K562 (cell line): ENCODE data around the gene OSBPL3. TPM values are rescaled to one million over a fixed set of nuclear protein-coding genes. Genes with fewer than 3 reads are reported as not detected.
A peak's percentile ranks its signal among the peaks of the same experiment; 100 is the strongest.

Source experiments
- ATAC-seq: fragments of 200-7000 bp; cut with Tn5 transposase; 3 replicates; pipeline ENCODE4 v1.9.1; 2020; ENCODE audit warnings: moderate library complexity
- BruUV-seq: library from RNA; stranded (reverse); fragments of 400-500 nt; replicated peaks from 2 replicates; lab custom pipeline; 2021; lab: Mats Ljungman, UMichigan
- CTCF ChIA-PET: fragments of 300-600 bp; formaldehyde crosslinking; extraction: SDS; loops from one replicate; lab custom pipeline; 2021; ENCODE audit warnings: low intra/inter-chr PET ratio; lab: Yijun Ruan, JAX
- POLR2A ChIA-PET: fragments of 300-600, 350-650 bp; sonication (Branson Sonifier 250); formaldehyde crosslinking; extraction: SDS; loops from one replicate; lab custom pipeline; 2021; ENCODE audit warnings: antibody characterized with exemption, inconsistent platforms; lab: Yijun Ruan, JAX
- DNase-seq, 4 experiments: peaks; one replicate each; pipeline versions ENCODE4 v3.0.0 to v3.0.0-alpha.2; 2011 to 2018; ENCODE audit warnings: low spot score in 3 of 4, mixed read lengths in 3 of 4; ENCODE audit errors: extremely low read depth in 1 of 4
- FAIRE-seq: peaks from 2 replicates; lab custom pipeline; 2011; peaks lifted over from hg19 to GRCh38; lab: Jason Lieb, UNC
- H2AFZ ChIP-seq: 2 replicates; pipeline ENCODE4 v1.6.0; 2011; ENCODE audit warnings: low read depth, low read length, control low read depth, inconsistent platforms
- H3K27ac ChIP-seq: fragments of 200-600 bp; 3 replicates; pipeline ENCODE4 v1.8.0; 2011; ENCODE audit warnings: low read depth, mild to moderate bottlenecking, control low read depth, inconsistent platforms, low read length, moderate library complexity, mixed read lengths; ENCODE audit errors: extremely low read depth
- H3K27me3 ChIP-seq, 2 experiments: fragments of 300-600 bp in 1 of 2; 2 replicates in 1 of 2; 3 replicates in 1 of 2; pipeline versions ENCODE4 v1.6.0 to v1.8.0; 2011; ENCODE audit warnings: inconsistent platforms in 2 of 2, low read length in 2 of 2, mild to moderate bottlenecking in 1 of 2, mixed read lengths in 1 of 2, moderate library complexity in 1 of 2; ENCODE audit not compliant: control insufficient read depth in 2 of 2, insufficient read depth in 2 of 2
- H3K36me3 ChIP-seq: fragments of 300-600 bp; 3 replicates; pipeline ENCODE4 v1.8.0; 2011; ENCODE audit warnings: mild to moderate bottlenecking, low read length, inconsistent platforms; ENCODE audit not compliant: control insufficient read depth, insufficient read depth
- H3K4me1 ChIP-seq, 2 experiments: fragments of 200-600 bp in 1 of 2; replicated peaks in 1 of 2; 2 replicates in 1 of 2; 3 replicates in 1 of 2; pipeline versions ENCODE4 v1.5.1 to v1.8.0; 2011; ENCODE audit warnings: inconsistent platforms in 2 of 2, low read length in 2 of 2, mild to moderate bottlenecking in 1 of 2, mixed read lengths in 1 of 2, moderate library complexity in 1 of 2; ENCODE audit not compliant: control insufficient read depth in 2 of 2, insufficient read depth in 2 of 2
- H3K4me2 ChIP-seq: 2 replicates; pipeline ENCODE4 v1.6.1; 2011; ENCODE audit warnings: low read length, control low read depth, inconsistent platforms, mixed read lengths; ENCODE audit not compliant: insufficient read depth
- H3K4me3 ChIP-seq: fragments of 200-600 bp; sonication (generic), shearing (Covaris generic); 2 replicates; pipeline ENCODE4 v1.5.1; 2016; ENCODE audit warnings: control low read depth, inconsistent platforms
- H3K79me2 ChIP-seq: fragments of 200-600 bp; 3 replicates; pipeline ENCODE4 v1.8.0; 2011; ENCODE audit warnings: low read length, inconsistent platforms; ENCODE audit not compliant: control insufficient read depth, insufficient read depth
- H3K9ac ChIP-seq, 2 experiments: 2 replicates each; pipeline versions ENCODE4 v1.6.0 to v1.6.1; 2011; ENCODE audit warnings: low read depth in 2 of 2, low read length in 2 of 2, control low read depth in 1 of 2, inconsistent platforms in 1 of 2, mild to moderate bottlenecking in 1 of 2, mixed read lengths in 1 of 2; ENCODE audit not compliant: insufficient read depth in 1 of 2
- H3K9me1 ChIP-seq: one replicate; pipeline ENCODE4 v1.6.0; 2011; ENCODE audit warnings: inconsistent platforms, mild to moderate bottlenecking, low read length, moderate library complexity; ENCODE audit not compliant: control insufficient read depth, insufficient read depth
- H3K9me3 ChIP-seq: replicated peaks from 2 replicates; pipeline ENCODE4 v1.5.1; 2011; ENCODE audit warnings: low read depth, low read length, inconsistent platforms; ENCODE audit not compliant: control insufficient read depth, insufficient read depth
- H4K20me1 ChIP-seq: replicated peaks from 2 replicates; pipeline ENCODE4 v1.6.1; 2011; ENCODE audit warnings: low read length, inconsistent platforms, mixed read lengths; ENCODE audit not compliant: control insufficient read depth, insufficient read depth
- CCNT2 ChIP-seq: IDR thresholded peaks from 2 replicates; pipeline ENCODE4 v1.6.1; 2011; ENCODE audit warnings: borderline replicate concordance, low read depth, mild to moderate bottlenecking, moderate library complexity, mixed read lengths, low read length; ENCODE audit not compliant: insufficient read length; ENCODE audit errors: extremely low read depth
- CREM ChIP-seq: IDR thresholded peaks from 2 replicates; pipeline ENCODE4 v1.6.1; 2014; ENCODE audit warnings: antibody characterized with exemption, low read depth
- FOXA3 ChIP-seq, 2 experiments: fragments of 450-650 bp in 1 of 2; sonication (generic) in 1 of 2; formaldehyde crosslinking; IDR thresholded peaks in 1 of 2; conservative IDR thresholded peaks in 1 of 2; 2 replicates each; pipeline versions ENCODE4 v1.4.0 to v1.8.0; 2020 to 2022; ENCODE audit warnings: mild to moderate bottlenecking in 2 of 2, missing genetic modification reagents in 1 of 2
- GTF2A2 ChIP-seq: IDR thresholded peaks from 2 replicates; pipeline ENCODE4 v1.6.1; 2016; ENCODE audit warnings: mild to moderate bottlenecking, missing genetic modification characterization, missing compliant biosample characterization
- HCFC1 ChIP-seq: IDR thresholded peaks from 2 replicates; pipeline ENCODE4 v1.6.1; 2012; ENCODE audit warnings: low read depth, low read length, improper control_type of control experiment
- HMGN3 ChIP-seq: IDR thresholded peaks from 2 replicates; pipeline ENCODE4 v1.6.1; 2011; ENCODE audit warnings: borderline replicate concordance, low read depth, mild to moderate bottlenecking, mixed read lengths, low read length; ENCODE audit not compliant: insufficient read length; ENCODE audit errors: extremely low read depth
- HNRNPLL ChIP-seq: fragments of 200-400 bp; formaldehyde crosslinking; IDR thresholded peaks from 2 replicates; pipeline ENCODE4 v1.6.1; 2017; ENCODE audit warnings: low read length, low read depth, mild to moderate bottlenecking; ENCODE audit not compliant: poor library complexity, severe bottlenecking
- LARP7 ChIP-seq: fragments of 450-650 bp; IDR thresholded peaks from 2 replicates; pipeline ENCODE4 v1.6.1; 2016
- MEF2D ChIP-seq: conservative IDR thresholded peaks from 2 replicates; pipeline ENCODE4 v1.6.1; 2016; ENCODE audit warnings: low read depth, missing genetic modification characterization, missing compliant biosample characterization
- MYBL2 ChIP-seq, 2 experiments: fragments of 450-650 bp in 1 of 2; sonication (generic) in 1 of 2; formaldehyde crosslinking in 1 of 2; IDR thresholded peaks; 2 replicates each; pipeline versions ENCODE4 v1.6.1 to v1.8.1; 2017 to 2022; ENCODE audit warnings: borderline replicate concordance in 1 of 2, inconsistent platforms in 1 of 2, low read depth in 1 of 2, mild to moderate bottlenecking in 1 of 2, missing genetic modification reagents in 1 of 2, moderate library complexity in 1 of 2
- SMARCC2 ChIP-seq: fragments of 450-650 bp; IDR thresholded peaks from 2 replicates; pipeline ENCODE4 v1.6.1; 2017; ENCODE audit warnings: antibody characterized with exemption, moderate library complexity, mild to moderate bottlenecking, low read depth
- SOX6 ChIP-seq: fragments of 450-650 bp; IDR thresholded peaks from 2 replicates; pipeline ENCODE4 v1.6.1; 2014; ENCODE audit warnings: mild to moderate bottlenecking
- ZC3H8 ChIP-seq: fragments of 450-650 bp; IDR thresholded peaks from 2 replicates; pipeline ENCODE4 v1.6.1; 2017
- ZNF146 ChIP-seq: IDR thresholded peaks from one replicate; pipeline ENCODE4 v1.6.1; 2018; ENCODE audit warnings: missing compliant biosample characterization; ENCODE audit not compliant: unreplicated experiment
- ZNF165 ChIP-seq: fragments of 250-450 bp; sonication (Bioruptor Pico); IDR thresholded peaks from 2 replicates; pipeline ENCODE4 v1.4.0; 2020; ENCODE audit warnings: borderline replicate concordance
- ZNF609 ChIP-seq: sonication (generic); formaldehyde crosslinking; IDR thresholded peaks from 2 replicates; pipeline ENCODE4 v1.8.1; 2023; ENCODE audit warnings: missing genetic modification reagents, mild to moderate bottlenecking, borderline replicate concordance
- ZNF717 ChIP-seq: fragments of 250-450 bp; sonication (Bioruptor Pico); IDR thresholded peaks from 2 replicates; pipeline ENCODE4 v1.5.0; 2021
- WGBS: fragments of 100-300 bp; shearing (Covaris generic); methylation state at CpG from one replicate; pipeline ENCODE4 v1.1.6; 2016; ENCODE audit warnings: low coverage, mixed read lengths; ENCODE audit not compliant: insufficient coverage; ENCODE audit errors: missing lambda C conversion rate; 5-methylcytosine and 5-hydroxymethylcytosine counted together
- in situ Hi-C: fragments of 300-500 bp; cut with MboI; formaldehyde crosslinking; loops from 4 replicates; pipeline ENCODE4 v1.15.0; 2018; ENCODE audit warnings: inconsistent platforms, mixed read lengths
- intact Hi-C: fragments of 100-400 bp; cut with micrococcal nuclease; formaldehyde crosslinking; loops from 2 replicates; pipeline ENCODE4 v1.14.2; 2022
- polyA plus RNA-seq, 8 experiments: library from polyadenylated mRNA; depleted of rRNA in 4 of 8; stranded (reverse) in 5 of 8; unstranded in 3 of 8; fragments of >200 nt; fragmentation: Nextera tagmentation in 2 of 8; fragmentation: Illumina TruSeq in 1 of 8; extraction: Ambion mirVana in 2 of 8; extraction: Trizol in 1 of 8; gene quantifications; 2 replicates each; pipeline versions ENCODE4 v1.2.1 to v1.2.3, GENCODE V29; 2011 to 2014; ENCODE audit warnings: inconsistent platforms in 1 of 8, missing spikeins in 1 of 8
- total RNA-seq, 7 experiments: library from RNA; depleted of rRNA in 6 of 7; stranded (reverse); fragments of >200 nt in 6 of 7; fragmentation: Illumina TruSeq in 2 of 7; extraction: Trizol in 2 of 7; gene quantifications; 2 replicates each; pipeline versions ENCODE4 v1.2.1 to v1.2.3, GENCODE V29; 2011 to 2021; ENCODE audit warnings: low replicate concordance in 1 of 7

Gene OSBPL3
- total and polyA plus RNA-seq, 9 of the 15 experiments (the other 6 are each of a cell fraction or from before 2014, with no cell fraction given) = 4.8 to 37.2 (median 26.5) TPM

DNA sequence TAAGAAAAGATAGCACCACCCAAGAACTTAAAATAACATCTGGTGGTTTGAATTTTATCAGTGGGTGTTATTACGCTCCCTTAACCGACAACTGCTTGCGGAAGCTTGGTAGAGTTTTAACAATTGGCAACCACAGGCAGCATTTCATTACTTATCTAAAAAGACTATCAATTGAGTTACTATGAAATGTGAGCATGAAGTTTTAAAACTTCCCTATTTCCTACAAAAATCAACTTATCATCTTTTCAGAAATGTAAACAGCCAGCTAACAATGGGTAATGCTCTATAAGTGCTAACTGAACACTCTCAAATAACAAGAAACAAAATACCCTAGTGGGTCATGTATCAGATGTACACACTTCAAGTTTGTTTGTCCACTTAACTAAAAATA, 68.8 kb downstream of the OSBPL3 start:
- no TSS peak for BruUV-seq
- Histone ChIP-seq H3K4me3 (no peak overlapping the region), H3K9ac (peak overlapping the region in 1 of 2 experiments; percentile 28; a peak in 2 of 4 replicates), H4K20me1 (no peaks in the 10 kb centered on the region), H2AFZ (no peak overlapping the region), H3K36me3 (peaks cover 2% of the 10 kb centered on the region; the same call in 1 of the 3 replicates), H3K4me2 (peak overlapping the region; percentile 73), H3K9me3 (no peaks in the 10 kb centered on the region), H3K27me3 (no peaks in the 10 kb centered on the region), H3K79me2 (peaks cover 97% of the 10 kb centered on the region), H3K4me1 (peaks cover 43 to 78% of the 10 kb centered on the region in 2 experiments), H3K9me1 (peaks cover 5% of the 10 kb centered on the region), H3K27ac (peak overlapping the region; percentile 62)
- DNase-seq (peak in 2 of 4 experiments; percentile 34 to 62), ATAC-seq (peak; percentile 18), FAIRE-seq (peak; percentile 73)
- in situ Hi-C loops = no loop called here
- 2% methylated on average over 3 of the region's 3 CpGs for WGBS
- ChIA-PET CTCF (no interaction called here), POLR2A (interaction anchor here (0.6 to 2.2 kb wide), 8 partner anchors 10 to 214 kb away, joined by 3 to 6 read pairs (median 4); partner anchors contain the start of gene CYCS)
- intact Hi-C loops = no loop called here
- TF ChIP-seq ZC3H8 = no peak
- TF ChIP-seq LARP7 = no peak
- TF ChIP-seq ZNF609 (CRISPR knock-in tag) = no peak
- TF ChIP-seq MYBL2 (IDR thresholded peaks at IDR 0.05; ENCODE audit: low read depth) = peak; percentile 87
- TF ChIP-seq MYBL2 (CRISPR knock-in tag; IDR thresholded peaks at IDR 0.05; ENCODE audit: borderline replicate concordance) = no peak
- TF ChIP-seq HCFC1 = no peak
- TF ChIP-seq FOXA3 (CRISPR knock-in tag; conservative IDR thresholded peaks at IDR 0.05 in 1 of 2, IDR thresholded peaks at IDR 0.05 in 1 of 2) = peak in 1 of 2 experiments; percentile 48; a peak in 1 of 4 replicates
- no peak for TF ChIP-seq HNRNPLL
- peak; percentile 91 for TF ChIP-seq SOX6
- TF ChIP-seq CREM = peak; percentile 41; the same call in 1 of the 2 replicates
- peak; percentile 27 for TF ChIP-seq CCNT2
- TF ChIP-seq ZNF717 (CRISPR knock-in tag) = no peak
- peak; percentile 76; the same call in 1 of the 2 replicates for TF ChIP-seq MEF2D (tag)
- no peak for TF ChIP-seq ZNF146 (CRISPR knock-in tag)
- TF ChIP-seq ZNF165 = no peak
- TF ChIP-seq HMGN3 = no peak
- TF ChIP-seq SMARCC2 = peak; percentile 65; the same call in 1 of the 2 replicates
- TF ChIP-seq GTF2A2 = no peak
